ENCODE data around the gene ZNF154.

The ZNF154 gene

GRCh38 chr19:57665261-57665806 is 43.7 kb downstream of the ZNF154 start:
- peaks cover 7% of the 10 kb centered on the region for H3K4me1 ChIP-seq (ENCODE audit: insufficient read depth, low read length)
- H3K36me3 ChIP-seq (ENCODE audit: insufficient read depth, low read length), result no peaks in the 10 kb centered on the region
- H2AFZ ChIP-seq (ENCODE audit: low read depth, low read length), result peak overlapping the region; percentile 92
- no peaks in the 10 kb centered on the region for H3K27me3 ChIP-seq (ENCODE audit: insufficient read depth, low read length)
- no peaks in the 10 kb centered on the region for H3K9me3 ChIP-seq (ENCODE audit: low read length)
- H3K4me3 ChIP-seq (ENCODE audit: low read length), result peak overlapping the region; percentile 62

GRCh38 chr19:57664269-57665127 is 44.5 kb downstream of the ZNF154 start:
- Histone ChIP-seq H2AFZ (ENCODE audit: low read depth, low read length) (peak overlapping the region; percentile 92), H3K27me3 (ENCODE audit: insufficient read depth, low read length) (peaks cover 7% of the 10 kb centered on the region), H3K9me3 (ENCODE audit: low read length) (no peaks in the 10 kb centered on the region), H3K4me1 (ENCODE audit: insufficient read depth, low read length) (peaks cover 7% of the 10 kb centered on the region), H3K36me3 (ENCODE audit: insufficient read depth, low read length) (no peaks in the 10 kb centered on the region), H3K4me3 (ENCODE audit: low read length) (peak overlapping the region; percentile 62)

DNA sequence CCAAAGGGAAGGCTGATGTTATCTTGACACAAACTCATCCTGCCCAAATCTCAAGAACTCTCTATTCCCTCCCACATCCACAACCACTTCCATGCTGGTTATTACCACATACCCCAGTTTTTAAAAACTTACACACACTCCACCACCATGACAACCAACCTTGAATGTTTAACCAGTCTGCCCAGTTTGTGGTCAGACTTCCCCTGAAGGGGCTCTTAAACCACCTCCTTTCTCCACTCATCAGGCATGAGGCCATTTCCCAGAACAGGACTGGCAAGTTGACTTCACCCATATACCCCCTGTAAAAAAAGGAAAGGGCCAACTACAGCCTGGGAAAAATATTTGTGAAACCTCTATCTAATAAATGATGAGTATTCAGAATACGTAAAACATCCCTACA is 52.7 kb downstream of the ZNF154 start:
- Histone ChIP-seq H3K9me3 (ENCODE audit: low read length) (no peaks in the 10 kb centered on the region), H3K36me3 (ENCODE audit: insufficient read depth, low read length) (no peaks in the 10 kb centered on the region), H3K4me3 (ENCODE audit: low read length) (no peak overlapping the region), H3K27me3 (ENCODE audit: insufficient read depth, low read length) (peaks cover 9% of the 10 kb centered on the region), H2AFZ (ENCODE audit: low read depth, low read length) (no peak overlapping the region), H3K4me1 (ENCODE audit: insufficient read depth, low read length) (no peaks in the 10 kb centered on the region)

GRCh38 chr19:57655443-57655842 is 53.6 kb downstream of the ZNF154 start:
- Histone ChIP-seq H2AFZ (ENCODE audit: low read depth, low read length) (no peak overlapping the region), H3K36me3 (ENCODE audit: insufficient read depth, low read length) (no peaks in the 10 kb centered on the region), H3K4me1 (ENCODE audit: insufficient read depth, low read length) (no peaks in the 10 kb centered on the region), H3K27me3 (ENCODE audit: insufficient read depth, low read length) (peaks cover 9% of the 10 kb centered on the region), H3K9me3 (ENCODE audit: low read length) (no peaks in the 10 kb centered on the region), H3K4me3 (ENCODE audit: low read length) (no peak overlapping the region)

GRCh38 chr19:57653689-57654088 is 55.3 kb downstream of the ZNF154 start:
- Histone ChIP-seq H3K9me3 (ENCODE audit: low read length) (no peaks in the 10 kb centered on the region), H3K4me1 (ENCODE audit: insufficient read depth, low read length) (no peaks in the 10 kb centered on the region), H2AFZ (ENCODE audit: low read depth, low read length) (no peak overlapping the region), H3K36me3 (ENCODE audit: insufficient read depth, low read length) (no peaks in the 10 kb centered on the region), H3K4me3 (ENCODE audit: low read length) (no peak overlapping the region), H3K27me3 (ENCODE audit: insufficient read depth, low read length) (peaks cover 2% of the 10 kb centered on the region)

DNA sequence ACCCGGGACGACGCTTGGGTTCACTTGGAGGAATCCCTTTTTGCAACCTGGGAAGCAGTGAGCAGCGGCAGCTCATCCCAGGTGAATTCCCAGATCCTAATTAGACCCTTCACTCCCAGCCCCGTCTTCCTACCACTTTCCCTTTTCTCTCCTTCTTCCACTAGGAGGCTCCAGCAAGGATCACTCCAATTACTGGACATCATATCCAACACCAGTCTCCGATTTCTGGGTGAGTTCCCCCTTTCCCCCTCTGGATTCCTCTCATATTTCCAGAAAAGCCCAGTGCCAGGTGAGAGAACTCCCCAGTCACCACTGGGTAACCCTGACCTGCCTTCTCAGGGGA is 57.4 kb downstream of the ZNF154 start:
- Histone ChIP-seq H3K4me1 (ENCODE audit: insufficient read depth, low read length) (no peaks in the 10 kb centered on the region), H3K27me3 (ENCODE audit: insufficient read depth, low read length) (peaks cover 2% of the 10 kb centered on the region), H2AFZ (ENCODE audit: low read depth, low read length) (no peak overlapping the region), H3K9me3 (ENCODE audit: low read length) (no peaks in the 10 kb centered on the region), H3K4me3 (ENCODE audit: low read length) (no peak overlapping the region), H3K36me3 (ENCODE audit: insufficient read depth, low read length) (no peaks in the 10 kb centered on the region)

- H3K36me3 ChIP-seq (ENCODE audit: insufficient read depth, low read length), result peaks cover 2% of the 10 kb centered on the region
- no peaks in the 10 kb centered on the region for H3K4me1 ChIP-seq (ENCODE audit: insufficient read depth, low read length)
- no peaks in the 10 kb centered on the region for H3K27me3 ChIP-seq (ENCODE audit: insufficient read depth, low read length)
Observed at GRCh38 chr19:57648331-57649003, 60.5 kb downstream of the ZNF154 start.

More at GRCh38 chr19:57648331-57649003, 60.5 kb downstream of the ZNF154 start:
- Histone ChIP-seq H3K9me3 (ENCODE audit: low read length) (no peaks in the 10 kb centered on the region), H3K4me3 (ENCODE audit: low read length) (no peak overlapping the region), H2AFZ (ENCODE audit: low read depth, low read length) (no peak overlapping the region)
